ENCODE data around the gene ZNRF1. TPM values are rescaled to one million over a fixed set of nuclear protein-coding genes. Genes with fewer than 3 reads are reported as not detected.

The ZNRF1 gene
- polyA plus RNA-seq, 1 experiment: 36.5 TPM

DNA sequence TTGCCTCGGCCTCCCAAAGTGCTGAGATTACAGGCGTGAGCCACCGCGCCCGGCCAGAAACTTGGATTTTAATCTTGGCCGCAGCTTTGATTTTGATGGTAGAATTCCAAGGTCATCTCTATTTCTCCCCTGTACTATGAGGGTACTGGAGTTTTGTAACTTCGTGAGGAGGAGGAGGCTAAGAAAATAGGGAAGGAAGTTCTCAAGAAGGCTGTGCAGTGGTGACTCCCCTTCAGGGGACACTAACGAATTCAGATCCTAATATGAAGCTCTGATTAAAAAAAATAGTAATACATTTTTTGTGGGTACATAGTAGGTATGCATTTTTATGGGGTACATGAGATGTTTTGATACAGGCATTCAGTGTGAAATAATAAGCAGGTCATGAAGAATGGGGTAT, 61.9 kb downstream of the ZNRF1 start:
- DNase-seq (ENCODE audit: low read depth, low spot score): no peak
- Histone ChIP-seq H3K27me3 (ENCODE audit: control insufficient read depth, insufficient read depth, low read length) (no peaks in the 10 kb centered on the region), H3K9me3 (ENCODE audit: control insufficient read depth, insufficient read depth, low read length) (peaks cover 8% of the 10 kb centered on the region), H3K27ac (ENCODE audit: low read depth, low read length) (no peak overlapping the region), H3K4me3 (ENCODE audit: low read depth, low read length) (no peak overlapping the region)
- CTCF ChIA-PET: no interaction called here
- TF ChIP-seq, protein P1, sequence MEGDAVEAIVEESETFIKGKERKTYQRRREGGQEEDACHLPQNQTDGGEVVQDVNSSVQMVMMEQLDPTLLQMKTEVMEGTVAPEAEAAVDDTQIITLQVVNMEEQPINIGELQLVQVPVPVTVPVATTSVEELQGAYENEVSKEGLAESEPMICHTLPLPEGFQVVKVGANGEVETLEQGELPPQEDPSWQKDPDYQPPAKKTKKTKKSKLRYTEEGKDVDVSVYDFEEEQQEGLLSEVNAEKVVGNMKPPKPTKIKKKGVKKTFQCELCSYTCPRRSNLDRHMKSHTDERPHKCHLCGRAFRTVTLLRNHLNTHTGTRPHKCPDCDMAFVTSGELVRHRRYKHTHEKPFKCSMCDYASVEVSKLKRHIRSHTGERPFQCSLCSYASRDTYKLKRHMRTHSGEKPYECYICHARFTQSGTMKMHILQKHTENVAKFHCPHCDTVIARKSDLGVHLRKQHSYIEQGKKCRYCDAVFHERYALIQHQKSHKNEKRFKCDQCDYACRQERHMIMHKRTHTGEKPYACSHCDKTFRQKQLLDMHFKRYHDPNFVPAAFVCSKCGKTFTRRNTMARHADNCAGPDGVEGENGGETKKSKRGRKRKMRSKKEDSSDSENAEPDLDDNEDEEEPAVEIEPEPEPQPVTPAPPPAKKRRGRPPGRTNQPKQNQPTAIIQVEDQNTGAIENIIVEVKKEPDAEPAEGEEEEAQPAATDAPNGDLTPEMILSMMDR (IDR thresholded peaks at IDR 0.05; ENCODE audit: low read depth, low read length): no peak
- POLR2A ChIA-PET: no interaction called here

DNA sequence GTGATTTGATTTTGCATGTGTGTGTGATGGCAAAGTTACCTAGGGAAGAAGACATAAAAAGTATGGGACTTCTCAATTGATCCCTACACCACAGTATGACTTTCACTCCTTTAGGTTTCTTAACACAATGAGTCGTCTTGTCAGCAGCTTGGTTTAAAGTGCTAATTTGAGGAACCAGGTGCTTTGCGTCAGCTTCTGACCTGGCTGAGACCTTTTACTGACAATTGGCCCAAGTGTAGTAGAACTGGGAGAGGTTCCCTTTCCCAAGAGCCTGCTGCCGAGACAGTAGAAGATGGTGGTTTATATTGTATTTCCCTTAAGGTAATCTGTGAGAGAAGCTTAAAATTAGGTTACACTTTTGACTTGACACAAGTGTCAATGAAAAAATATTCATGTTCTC, 62.8 kb downstream of the ZNRF1 start:
- TF ChIP-seq, protein P1 (IDR thresholded peaks at IDR 0.05; ENCODE audit: low read depth, low read length): no peak
- ChIA-PET POLR2A (interaction anchor here (0.6 kb wide), 1 partner anchor 9 kb away, joined by 3 read pairs; no protein-coding TSS in a partner anchor), CTCF (interaction anchor here (0.6 to 2.5 kb wide), 6 partner anchors 8 to 80 kb away, joined by 3 to 10 read pairs (median 3); partner anchors contain the start of gene ZNRF1)
- DNase-seq (ENCODE audit: low read depth, low spot score): no peak
- H3K9me3 ChIP-seq (ENCODE audit: control insufficient read depth, insufficient read depth, low read length): peaks cover 8% of the 10 kb centered on the region
- no peak overlapping the region for H3K27ac ChIP-seq (ENCODE audit: low read depth, low read length)
- no peak overlapping the region for H3K4me3 ChIP-seq (ENCODE audit: low read depth, low read length)
- no peaks in the 10 kb centered on the region for H3K27me3 ChIP-seq (ENCODE audit: control insufficient read depth, insufficient read depth, low read length)

DNA sequence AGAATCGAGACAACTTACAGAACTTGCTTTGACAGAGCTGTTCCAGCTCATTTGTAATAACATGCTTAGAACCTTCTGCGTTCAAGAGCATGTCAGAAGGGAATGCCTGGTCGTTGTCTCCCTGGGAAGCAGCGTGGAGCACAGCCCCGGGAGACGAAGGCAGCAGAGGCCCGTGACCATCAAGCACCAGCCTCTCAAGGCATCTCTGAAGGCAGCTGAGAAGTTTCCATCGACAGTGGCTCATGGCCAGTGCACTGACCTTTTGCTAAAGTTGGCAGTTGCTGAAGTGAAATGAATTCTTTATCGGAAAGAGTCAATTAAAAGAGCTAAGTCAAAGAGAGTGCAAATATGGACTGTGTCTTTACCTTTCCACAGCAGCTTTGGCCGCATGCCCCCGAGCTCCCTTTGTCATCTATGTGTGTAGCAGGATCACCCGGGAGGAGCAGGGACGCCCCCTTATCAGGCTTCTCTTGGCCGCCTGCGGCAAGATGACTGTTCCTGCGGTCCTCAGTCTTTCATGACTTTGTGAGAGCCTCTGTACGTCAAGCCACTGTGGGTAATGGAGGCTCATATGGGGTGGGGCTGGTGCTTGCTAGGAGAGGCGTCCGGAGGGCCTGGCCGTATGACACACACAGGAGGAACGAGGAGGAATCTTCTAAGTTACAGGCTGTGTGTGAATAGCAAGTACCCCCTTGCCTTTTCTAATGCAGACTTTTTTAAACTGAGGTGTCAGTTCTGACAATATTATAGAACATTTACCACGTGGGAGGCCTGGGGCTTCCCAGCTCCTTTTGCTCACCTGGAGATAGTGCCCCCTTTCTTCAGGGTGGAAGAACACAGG, 63.5 kb downstream of the ZNRF1 start:
- Histone ChIP-seq H3K27ac (ENCODE audit: low read depth, low read length) (peak overlapping the region; percentile 61), H3K9me3 (ENCODE audit: control insufficient read depth, insufficient read depth, low read length) (peaks cover 8% of the 10 kb centered on the region), H3K4me3 (ENCODE audit: low read depth, low read length) (no peak overlapping the region), H3K27me3 (ENCODE audit: control insufficient read depth, insufficient read depth, low read length) (no peaks in the 10 kb centered on the region)
- ChIA-PET CTCF (interaction anchor here (0.6 to 2.5 kb wide), 6 partner anchors 9 to 79 kb away, joined by 3 to 10 read pairs (median 3); partner anchors contain the start of gene ZNRF1), POLR2A (interaction anchor here (0.6 kb wide), 1 partner anchor 8 kb away, joined by 3 read pairs; no protein-coding TSS in a partner anchor)
- TF ChIP-seq, protein P1 (IDR thresholded peaks at IDR 0.05; ENCODE audit: low read depth, low read length): 0 out of 2 replicates have a peak, but pooled peaks have one; percentile 17
- no peak for DNase-seq (ENCODE audit: low read depth, low spot score)

DNA sequence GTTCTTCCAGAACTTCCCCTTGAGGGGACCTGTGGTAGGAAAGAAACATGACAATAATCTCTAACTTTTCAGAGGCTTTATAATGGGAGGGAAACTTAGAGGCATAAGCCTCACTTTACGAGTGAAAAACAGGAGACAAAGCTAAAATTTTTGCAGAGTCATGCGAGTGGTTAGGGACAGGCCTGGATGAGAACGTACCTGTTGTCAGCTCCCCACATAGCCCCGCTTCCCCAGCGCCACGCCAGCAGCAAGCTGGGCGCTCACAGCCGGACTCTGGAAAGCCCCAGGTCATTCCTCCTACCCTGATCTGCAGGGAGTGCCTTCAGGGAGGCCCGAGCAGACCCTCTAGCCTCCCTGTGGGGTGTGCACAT, 64.1 kb downstream of the ZNRF1 start:
- Histone ChIP-seq H3K27ac (ENCODE audit: low read depth, low read length) (peak overlapping the region; percentile 61), H3K9me3 (ENCODE audit: control insufficient read depth, insufficient read depth, low read length) (peaks cover 8% of the 10 kb centered on the region), H3K27me3 (ENCODE audit: control insufficient read depth, insufficient read depth, low read length) (no peaks in the 10 kb centered on the region), H3K4me3 (ENCODE audit: low read depth, low read length) (no peak overlapping the region)
- TF ChIP-seq, protein P1 (IDR thresholded peaks at IDR 0.05; ENCODE audit: low read depth, low read length): no peak; the same call in 1 of the 2 replicates
- ChIA-PET POLR2A (no interaction called here), CTCF (interaction anchor here (1.3 to 2.5 kb wide), 2 partner anchors 12 to 48 kb away, joined by 3 to 10 read pairs; no protein-coding TSS in a partner anchor)
- no peak for DNase-seq (ENCODE audit: low read depth, low spot score)

Measured in AG04450 (cell line).